Neutrophil (primary cell): Measurements from ENCODE around the gene HOXD13.

ENCODE experiments used
- H3K27ac ChIP-seq: fragments of 200-600 bp; sonication (generic); 2 replicates; pipeline ENCODE4 v1.5.1; 2016; ENCODE audit warnings: mild to moderate bottlenecking, moderate library complexity
- H3K27me3 ChIP-seq: fragments of 200-600 bp; sonication (generic); 2 replicates; pipeline ENCODE4 v1.6.0; 2016; ENCODE audit warnings: mild to moderate bottlenecking
- H3K36me3 ChIP-seq: fragments of 200-600 bp; sonication (generic); 2 replicates; pipeline ENCODE4 v1.5.1; 2017
- H3K4me1 ChIP-seq, 2 experiments: fragments of 200-600 bp in 1 of 2; sonication (generic) in 1 of 2; 1 replicate in 1 of 2; 2 replicates in 1 of 2; pipeline versions ENCODE4 v1.5.1 to v1.6.1; 2013 to 2016; ENCODE audit warnings: low read depth in 1 of 2, low read length in 1 of 2, mild to moderate bottlenecking in 1 of 2, moderate library complexity in 1 of 2; ENCODE audit not compliant: control insufficient read depth in 1 of 2, insufficient read depth in 1 of 2
- H3K4me3 ChIP-seq, 2 experiments: fragments of 200-600 bp in 1 of 2; sonication (generic) in 1 of 2; 1 replicate in 1 of 2; 2 replicates in 1 of 2; pipeline ENCODE4 v1.5.1; 2013 to 2016; ENCODE audit warnings: low read depth in 1 of 2, low read length in 1 of 2, mild to moderate bottlenecking in 1 of 2, moderate library complexity in 1 of 2
- H3K9me3 ChIP-seq: fragments of 200-600 bp; sonication (generic); 2 replicates; pipeline ENCODE4 v1.5.1; 2016
- TF ChIP-seq, protein P1 (sequence below): fragments of 200-600 bp; sonication (generic); IDR thresholded peaks from 2 replicates; pipeline ENCODE4 v1.5.1; 2016; ENCODE audit warnings: antibody characterized with exemption

HOXD13 gene

DNA sequence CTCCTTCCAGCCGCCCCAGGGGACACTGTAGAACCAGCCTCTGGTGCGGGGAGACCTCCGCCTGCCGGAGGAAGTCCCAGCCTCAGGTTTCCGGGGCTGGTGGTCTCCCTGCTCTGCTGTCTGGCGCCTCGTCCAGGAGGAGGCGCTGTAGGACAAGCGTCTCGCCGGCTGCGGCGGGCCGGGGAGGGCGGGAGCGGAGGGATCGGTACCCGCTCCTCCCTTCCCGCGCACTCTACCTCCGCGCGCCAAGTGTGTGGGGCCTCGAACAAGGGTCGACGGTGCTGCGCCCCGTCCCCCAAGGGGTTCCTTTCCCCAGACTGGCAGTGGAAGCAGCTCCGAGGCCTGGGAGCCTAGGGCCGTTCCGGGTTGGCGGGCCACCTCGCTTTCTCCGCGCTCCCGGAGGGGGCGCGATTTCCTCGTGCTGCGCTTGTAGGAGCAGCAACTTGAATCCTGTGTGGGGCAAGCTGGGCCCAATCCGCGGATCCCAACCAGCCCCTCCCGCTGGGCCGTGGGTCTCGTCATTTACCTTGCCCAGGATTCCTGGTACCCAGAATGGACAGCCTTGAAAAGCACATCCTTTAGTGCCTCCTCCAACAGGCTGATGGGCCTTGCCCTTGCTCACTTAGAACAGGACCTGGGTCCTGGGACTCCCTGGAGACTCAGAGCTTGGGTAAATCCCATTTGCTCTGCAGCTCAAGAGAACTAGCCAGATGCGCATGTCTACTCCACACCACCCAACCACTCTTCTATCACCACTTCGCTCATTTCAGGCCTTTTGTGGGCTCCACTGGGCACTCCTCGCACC lies 48.2 kb downstream of the HOXD13 start:
- H3K27me3 ChIP-seq: peaks cover 100% of the 10 kb centered on the region
- TF ChIP-seq, protein P1, sequence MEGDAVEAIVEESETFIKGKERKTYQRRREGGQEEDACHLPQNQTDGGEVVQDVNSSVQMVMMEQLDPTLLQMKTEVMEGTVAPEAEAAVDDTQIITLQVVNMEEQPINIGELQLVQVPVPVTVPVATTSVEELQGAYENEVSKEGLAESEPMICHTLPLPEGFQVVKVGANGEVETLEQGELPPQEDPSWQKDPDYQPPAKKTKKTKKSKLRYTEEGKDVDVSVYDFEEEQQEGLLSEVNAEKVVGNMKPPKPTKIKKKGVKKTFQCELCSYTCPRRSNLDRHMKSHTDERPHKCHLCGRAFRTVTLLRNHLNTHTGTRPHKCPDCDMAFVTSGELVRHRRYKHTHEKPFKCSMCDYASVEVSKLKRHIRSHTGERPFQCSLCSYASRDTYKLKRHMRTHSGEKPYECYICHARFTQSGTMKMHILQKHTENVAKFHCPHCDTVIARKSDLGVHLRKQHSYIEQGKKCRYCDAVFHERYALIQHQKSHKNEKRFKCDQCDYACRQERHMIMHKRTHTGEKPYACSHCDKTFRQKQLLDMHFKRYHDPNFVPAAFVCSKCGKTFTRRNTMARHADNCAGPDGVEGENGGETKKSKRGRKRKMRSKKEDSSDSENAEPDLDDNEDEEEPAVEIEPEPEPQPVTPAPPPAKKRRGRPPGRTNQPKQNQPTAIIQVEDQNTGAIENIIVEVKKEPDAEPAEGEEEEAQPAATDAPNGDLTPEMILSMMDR: no peak
- H3K27ac ChIP-seq: no peak overlapping the region
- no peaks in the 10 kb centered on the region for H3K36me3 ChIP-seq
- H3K4me3 ChIP-seq: no peak overlapping the region
- H3K9me3 ChIP-seq: no peaks in the 10 kb centered on the region
- peaks cover 9 to 15% of the 10 kb centered on the region in 2 experiments for H3K4me1 ChIP-seq

GRCh38 chr2:176142281-176142680 lies 49.8 kb downstream of the HOXD13 start:
- peaks cover 0 to 7% of the 10 kb centered on the region in 2 experiments for H3K4me1 ChIP-seq
- H3K27me3 ChIP-seq: peaks cover 100% of the 10 kb centered on the region
- no peak overlapping the region for H3K4me3 ChIP-seq
- no peaks in the 10 kb centered on the region for H3K9me3 ChIP-seq
- no peaks in the 10 kb centered on the region for H3K36me3 ChIP-seq
- no peak overlapping the region for H3K27ac ChIP-seq
- TF ChIP-seq, protein P1: no peak
